Kidney tubule cell (primary cell): ENCODE results near the gene IFNGR2.

Experiments used
- DNase-seq: peaks from one replicate; pipeline ENCODE4 v3.0.0-alpha.2; 2018; ENCODE audit warnings: low spot score

IFNGR2 gene, protein sequence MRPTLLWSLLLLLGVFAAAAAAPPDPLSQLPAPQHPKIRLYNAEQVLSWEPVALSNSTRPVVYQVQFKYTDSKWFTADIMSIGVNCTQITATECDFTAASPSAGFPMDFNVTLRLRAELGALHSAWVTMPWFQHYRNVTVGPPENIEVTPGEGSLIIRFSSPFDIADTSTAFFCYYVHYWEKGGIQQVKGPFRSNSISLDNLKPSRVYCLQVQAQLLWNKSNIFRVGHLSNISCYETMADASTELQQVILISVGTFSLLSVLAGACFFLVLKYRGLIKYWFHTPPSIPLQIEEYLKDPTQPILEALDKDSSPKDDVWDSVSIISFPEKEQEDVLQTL

DNA sequence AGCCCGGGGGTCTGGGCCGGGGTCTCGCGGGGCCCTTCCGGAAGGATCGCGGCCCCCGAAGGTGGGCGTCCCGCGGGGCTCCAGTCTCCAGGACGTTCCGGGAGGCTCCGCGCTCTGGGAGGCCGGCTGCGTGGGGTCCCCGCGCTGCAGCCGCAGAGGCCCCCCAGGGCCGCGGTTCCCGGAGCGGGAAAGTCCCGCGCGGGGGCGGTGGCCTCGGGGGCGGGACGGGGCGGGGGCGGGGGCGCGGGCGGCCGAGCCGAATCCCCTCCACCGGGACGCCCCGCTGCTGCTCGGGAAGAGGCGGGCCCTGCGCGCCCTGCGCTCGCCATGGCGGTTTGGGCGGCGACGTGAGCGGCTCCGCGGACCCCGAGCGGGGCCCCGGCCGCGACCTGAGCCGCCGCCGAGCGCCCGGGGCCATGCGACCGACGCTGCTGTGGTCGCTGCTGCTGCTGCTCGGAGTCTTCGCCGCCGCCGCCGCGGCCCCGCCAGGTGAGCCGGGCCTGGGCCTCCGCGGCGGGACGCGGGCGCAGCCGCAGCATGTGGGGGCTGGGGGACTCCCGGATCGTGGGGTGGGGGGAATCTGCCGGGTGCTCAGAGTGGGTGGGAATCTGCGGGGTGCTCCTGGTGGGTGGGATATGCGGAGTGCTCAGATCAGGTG is at the start of gene IFNGR2:
TSS of gene IFNGR2 (plus strand) at position 286 of the 658 bp plus-strand sequence. CDS start at position 417, 131 bp downstream.
- peak; percentile 60 for DNase-seq

DNA sequence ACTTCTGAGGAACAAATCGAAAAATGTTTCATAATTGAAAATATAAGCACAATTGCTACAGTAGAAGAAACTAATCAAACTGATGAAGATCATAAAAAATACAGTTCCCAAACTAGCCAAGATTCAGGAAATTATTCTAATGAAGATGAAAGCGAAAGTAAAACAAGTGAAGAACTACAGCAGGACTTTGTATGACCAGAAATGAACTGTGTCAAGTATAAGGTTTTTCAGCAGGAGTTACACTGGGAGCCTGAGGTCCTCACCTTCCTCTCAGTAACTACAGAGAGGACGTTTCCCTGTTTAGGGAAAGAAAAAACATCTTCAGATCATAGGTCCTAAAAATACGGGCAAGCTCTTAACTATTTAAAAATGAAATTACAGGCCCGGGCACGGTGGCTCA is 47.9 kb upstream of the IFNGR2 start:
- DNase-seq = no peak

DNA sequence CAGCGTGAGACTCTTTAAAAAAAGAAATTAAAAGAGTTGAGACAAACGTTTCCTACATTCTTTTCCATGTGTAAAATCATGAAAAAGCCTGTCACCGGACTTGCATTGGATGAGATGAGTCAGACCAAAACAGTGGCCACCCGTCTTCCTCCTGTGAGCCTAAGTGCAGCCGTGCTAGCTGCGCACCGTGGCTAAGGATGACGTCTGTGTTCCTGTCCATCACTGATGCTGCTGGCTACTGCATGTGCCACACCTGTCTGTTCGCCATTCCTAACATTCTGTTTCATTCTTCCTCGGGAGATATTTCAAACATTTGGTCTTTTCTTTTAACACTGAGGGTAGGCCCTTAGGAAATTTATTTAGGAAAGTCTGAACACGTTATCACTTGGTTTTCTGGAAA is 47.2 kb upstream of the IFNGR2 start:
- DNase-seq = no peak

DNA sequence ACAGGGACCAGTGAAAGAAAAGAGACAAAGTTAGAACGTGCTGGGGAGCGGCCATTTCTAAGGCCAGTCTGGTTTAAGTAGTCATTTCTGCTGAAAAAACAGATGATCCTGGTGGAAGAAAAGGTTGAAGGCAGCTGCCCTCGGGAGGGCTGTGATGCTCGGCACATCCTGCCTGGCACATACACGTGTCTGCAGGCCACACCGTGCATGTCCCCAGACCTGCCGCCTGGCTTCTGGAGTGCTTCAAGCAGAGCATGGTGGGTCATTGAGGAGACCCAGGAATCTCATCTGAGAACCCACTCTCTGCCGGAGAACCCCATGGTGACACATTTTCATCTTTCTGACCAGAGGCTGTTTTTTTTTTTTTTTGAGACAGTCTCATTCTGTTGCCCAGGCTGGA is 46.0 kb upstream of the IFNGR2 start:
- DNase-seq = no peak

DNA sequence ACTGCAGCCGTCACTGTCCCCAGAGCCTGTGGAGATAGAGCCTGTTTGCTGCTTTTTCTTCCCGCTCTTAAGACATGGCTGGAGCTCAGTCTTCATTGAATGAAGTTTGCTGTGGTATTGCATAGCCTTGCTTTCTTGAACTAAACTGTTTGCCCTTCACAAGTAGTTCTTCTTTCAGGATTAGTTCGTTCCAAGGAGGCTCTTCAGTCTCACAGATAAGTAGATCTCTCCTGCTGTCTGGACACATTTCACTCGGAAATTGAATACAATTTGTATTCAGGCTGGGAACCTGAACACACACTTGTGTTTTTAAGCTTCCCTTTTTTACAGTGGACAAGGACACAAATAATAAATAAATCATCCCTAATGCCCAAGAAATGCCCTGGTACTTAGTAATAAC is 43.8 kb upstream of the IFNGR2 start:
- DNase-seq = no peak

DNA sequence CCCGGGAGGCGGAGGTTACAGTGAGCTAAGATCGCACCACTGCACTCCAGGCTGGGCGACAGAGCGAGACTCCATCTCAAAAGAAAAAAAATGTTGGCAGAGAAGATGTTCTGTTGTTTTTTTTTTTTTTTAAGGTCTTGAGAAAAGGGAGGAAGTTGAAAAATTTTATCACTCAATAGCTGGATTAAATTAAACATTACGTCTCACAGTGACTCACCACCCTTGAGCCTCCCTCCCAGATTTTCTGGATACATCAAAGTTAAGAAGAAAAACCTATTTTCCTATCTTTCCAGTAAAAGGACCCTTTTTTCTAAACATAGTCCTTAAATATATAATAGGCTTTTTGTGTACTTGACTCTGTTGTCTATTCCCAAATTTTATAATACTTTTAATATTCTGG is 42.9 kb upstream of the IFNGR2 start:
- no peak for DNase-seq

DNA sequence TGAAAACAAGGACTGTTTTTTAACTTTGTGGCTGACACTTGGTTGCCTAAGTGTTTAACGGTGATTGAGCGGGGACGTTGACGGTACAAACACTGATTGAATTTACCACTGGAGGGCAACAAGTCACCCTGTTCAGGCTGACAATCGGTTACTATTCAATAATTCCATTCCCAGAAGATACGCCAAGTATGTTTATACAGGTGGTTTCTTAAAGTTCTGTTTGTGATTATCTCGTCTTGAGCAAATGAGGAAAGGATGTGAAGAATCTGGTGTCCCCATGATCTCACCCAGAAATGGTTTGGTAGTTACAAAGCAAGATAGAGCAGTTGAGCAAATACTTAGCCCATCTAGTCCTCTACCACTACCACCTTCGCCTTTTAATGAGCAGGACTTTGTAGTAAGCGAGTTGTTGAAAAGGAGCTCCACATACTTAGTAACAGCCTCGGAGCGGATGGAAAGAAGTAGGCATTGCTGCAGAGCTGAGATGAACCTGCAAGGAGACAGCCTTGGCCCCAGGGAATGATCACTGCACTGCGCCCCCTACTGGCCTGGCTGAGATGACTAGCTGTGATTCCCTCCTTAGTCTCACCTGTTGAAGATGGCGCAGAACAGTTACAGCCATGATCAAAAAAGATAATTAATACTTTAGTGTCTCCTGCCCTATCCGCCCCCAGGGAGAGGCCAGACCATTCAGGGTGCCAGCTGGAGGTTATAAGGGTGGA is 42.2 kb upstream of the IFNGR2 start:
- DNase-seq = peak; percentile 76

DNA sequence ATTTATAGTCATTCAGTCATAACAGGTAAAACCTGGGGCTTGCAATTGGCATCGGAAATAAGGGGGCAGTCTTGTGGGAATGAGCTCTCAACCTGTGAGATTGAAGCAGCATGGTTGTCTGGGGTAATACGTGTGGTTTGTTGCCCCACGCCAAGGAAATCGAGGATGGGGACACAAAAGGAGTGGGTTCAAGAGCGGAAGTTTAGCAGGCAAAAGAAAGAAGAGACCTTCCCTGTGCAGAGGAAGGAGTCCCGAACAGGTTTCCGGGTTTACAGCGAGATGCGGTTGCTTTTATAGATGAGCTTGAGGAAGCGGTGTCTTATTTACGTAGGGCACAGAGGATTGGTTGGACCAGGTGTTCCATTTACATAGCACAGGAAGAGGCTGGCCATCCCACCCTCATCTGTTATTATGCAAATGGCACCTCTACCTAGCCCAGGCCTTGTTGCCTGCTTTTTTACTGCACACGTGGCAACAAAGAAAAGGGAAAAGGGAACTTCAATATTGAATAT is 41.1 kb upstream of the IFNGR2 start:
- DNase-seq = peak; percentile 55

DNA sequence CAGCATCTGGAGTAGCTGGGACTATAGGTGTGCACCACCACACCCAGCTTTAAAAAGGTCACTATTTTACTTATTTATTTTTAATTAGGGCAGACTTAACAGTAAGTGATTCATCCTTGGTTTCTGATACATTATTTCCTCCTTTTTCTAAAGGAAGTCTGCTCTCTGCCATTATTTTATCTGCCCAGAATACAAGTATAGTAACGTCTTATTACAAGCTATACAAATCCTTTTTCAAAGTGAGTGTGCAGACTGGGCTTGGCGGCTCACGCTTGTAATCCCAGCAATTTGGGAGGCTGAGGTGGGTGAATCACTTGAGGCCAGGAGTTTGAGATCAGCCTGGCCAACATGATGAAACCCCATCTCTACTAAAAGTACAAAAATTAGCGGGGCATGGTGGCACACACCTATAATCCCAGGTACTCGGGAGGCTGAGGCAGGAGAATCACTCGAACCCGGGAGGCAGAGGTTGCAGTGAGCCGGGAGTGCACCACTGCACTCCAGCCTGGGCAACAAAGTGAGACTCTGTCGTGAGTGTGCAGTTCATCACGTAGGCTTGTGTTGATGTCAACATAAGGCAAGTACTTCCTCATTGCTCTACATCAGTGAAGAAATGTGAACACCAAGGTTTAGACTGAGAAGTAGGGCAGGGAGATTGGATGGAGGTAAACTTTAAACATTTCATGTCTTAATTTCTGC is 39.2 kb upstream of the IFNGR2 start:
- DNase-seq = peak; percentile 39

DNA sequence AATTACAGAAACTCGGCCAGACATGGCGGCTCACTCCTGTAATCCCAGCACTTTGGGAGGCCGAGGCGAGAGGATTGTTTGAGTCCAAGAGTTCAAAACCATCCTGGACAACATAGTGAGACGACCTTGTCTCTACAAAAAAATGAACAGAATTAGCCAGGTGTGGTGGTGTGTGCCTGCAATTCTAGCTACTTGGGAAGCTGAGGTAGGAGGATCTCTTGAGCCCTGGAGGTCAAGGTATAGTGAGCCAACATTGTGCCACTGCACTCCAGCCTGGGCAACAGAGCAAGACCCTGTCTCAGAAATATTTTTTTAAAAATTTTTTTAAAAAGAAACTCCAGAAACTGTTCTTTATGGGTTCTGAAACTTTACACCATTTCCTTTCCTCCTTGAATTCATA is 38.4 kb upstream of the IFNGR2 start:
- DNase-seq = no peak

DNA sequence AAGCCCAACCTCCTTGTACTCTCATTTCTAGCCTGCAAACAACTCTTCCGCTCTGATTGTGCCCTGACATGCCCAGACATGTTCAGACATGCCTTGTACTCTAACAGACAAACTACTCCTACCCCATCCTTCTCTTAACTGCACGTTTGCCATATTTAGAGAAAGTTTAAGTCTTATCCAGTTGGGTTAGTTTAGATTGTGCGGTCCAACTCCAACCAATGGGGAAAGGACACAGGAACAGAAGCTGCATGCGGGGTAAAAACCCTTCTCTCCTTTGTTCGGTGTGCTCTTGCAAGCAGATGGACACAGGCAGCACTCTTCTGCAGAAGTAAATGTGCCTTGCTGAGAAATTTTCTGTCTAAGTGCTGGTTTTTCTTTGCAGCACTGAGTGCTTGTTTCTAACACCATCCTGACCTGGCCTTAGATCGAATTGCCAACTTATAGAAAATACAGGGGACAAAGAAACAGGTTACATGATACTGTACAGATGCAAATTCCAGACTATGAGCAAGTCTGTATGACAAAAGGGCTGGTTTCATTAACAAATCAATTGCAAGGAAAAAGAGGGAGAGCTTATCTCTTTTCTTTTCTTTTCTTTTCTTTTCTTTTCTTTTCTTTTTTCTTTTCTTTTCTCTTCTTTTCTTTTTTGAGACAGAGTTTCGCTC is 35.8 kb upstream of the IFNGR2 start:
- DNase-seq = no peak

DNA sequence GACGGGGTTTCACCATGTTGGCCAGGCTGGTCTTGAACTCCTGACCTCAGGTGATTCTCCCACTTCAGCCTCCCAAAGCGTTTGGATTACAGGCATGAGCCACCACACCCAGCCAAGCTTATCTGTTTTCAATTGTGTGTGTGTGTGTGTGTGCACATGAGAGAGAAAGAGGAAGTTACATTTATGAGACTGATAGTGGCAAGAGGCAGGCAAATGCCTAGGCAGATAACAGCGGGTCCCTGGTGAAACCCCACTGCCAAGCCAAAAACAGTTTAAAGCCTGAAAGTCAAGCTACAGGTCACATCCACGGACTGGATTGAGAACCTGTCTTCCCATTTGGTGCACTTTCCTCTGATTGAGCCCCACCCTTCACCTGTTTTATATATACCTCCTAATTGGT is 35.1 kb upstream of the IFNGR2 start:
- no peak for DNase-seq

DNA sequence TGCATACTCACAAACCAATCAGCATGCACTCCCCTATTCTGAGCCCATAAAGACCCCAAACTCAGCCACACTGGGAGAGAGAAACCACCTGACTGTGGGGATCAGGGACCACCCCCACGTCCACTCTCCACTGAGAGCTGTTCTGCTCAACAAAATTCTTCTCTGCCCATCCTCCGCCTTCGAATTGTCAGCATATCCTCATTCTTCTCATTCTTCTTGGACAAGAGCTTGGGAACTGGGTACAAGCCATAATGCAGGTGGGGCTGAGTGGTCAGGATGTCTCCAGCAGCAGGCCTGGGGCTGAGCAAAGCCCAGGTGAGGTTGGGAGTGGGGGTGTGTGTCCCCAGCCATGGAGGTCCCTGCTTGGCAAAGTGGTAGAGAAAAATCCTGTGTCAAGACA is 34.6 kb upstream of the IFNGR2 start:
- DNase-seq = no peak

DNA sequence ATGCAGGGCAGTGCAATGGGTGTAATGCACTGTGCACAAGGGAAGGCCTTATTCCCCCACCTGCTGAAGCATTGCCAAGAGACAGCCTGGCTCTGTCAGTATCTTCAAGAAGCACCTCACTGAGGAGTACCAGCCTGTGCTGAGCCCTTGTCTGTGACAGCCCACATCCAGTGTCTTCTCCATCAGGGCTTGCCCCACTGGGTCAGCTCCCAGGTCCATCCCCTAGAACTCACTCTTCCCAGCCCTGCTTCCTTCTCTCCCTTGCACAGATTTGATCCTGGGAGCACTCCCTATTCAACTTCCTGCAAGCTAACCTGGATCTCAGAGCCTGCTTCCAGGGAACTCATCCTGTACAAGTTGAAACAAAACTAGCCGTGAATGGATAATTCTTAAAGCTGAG is 33.6 kb upstream of the IFNGR2 start:
- DNase-seq = no peak

DNA sequence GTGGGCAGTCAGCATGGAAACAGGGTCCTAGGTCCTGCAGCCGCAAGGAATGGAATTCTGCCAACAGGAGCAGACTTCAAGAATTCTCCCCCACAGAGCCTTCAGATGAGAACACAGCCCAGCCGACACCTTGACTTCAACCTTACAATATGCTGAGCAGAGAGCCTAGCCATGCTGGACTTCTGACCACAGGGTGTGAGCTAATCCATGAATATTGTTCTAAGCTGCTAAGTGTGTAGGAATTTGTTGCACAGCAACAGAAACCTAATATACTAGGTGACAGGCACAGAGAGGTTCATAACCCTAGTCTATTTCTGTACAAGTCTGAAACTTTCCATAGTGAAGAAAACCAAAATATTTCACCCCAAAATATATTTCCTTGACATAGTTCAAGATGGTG is 32.9 kb upstream of the IFNGR2 start:
- no peak for DNase-seq

DNA sequence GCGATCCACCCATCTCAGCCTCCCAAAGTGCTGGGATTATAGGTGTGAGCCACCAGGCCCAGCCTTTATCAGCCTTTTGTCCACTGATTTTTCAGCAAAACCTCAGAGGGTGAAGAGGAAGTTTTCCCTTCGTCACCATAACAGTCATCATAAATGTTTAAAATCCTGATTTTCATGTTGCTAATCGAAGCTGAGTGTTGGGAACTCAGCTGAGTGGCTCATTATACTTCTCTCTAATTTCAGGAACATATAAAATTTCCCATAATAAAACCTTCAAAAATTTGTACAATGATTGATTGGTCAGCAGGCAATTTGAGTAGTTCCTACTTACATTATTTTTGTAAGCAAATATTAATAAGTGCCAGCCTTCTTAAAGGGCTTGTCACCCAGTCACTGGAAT is 31.8 kb upstream of the IFNGR2 start:
- DNase-seq = no peak

DNA sequence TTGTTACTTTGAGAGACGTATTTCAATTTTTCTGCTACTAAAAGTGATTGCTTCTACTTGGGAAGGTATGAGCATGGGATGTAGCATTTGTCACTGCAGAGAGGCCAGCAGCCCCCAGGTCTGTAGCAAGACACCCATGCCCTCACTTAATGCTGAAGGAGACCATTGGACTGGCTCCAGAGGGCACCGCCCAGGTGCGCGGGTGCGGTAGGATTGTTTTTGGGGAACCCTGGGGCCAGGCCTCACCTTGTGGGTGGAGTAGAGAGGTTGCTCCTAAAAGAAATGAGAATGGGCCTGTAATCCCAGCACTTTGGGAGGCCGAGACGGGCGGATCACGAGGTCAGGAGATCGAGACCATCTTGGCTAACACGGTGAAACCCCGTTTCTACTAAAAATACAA is 30.6 kb upstream of the IFNGR2 start:
- no peak for DNase-seq

DNA sequence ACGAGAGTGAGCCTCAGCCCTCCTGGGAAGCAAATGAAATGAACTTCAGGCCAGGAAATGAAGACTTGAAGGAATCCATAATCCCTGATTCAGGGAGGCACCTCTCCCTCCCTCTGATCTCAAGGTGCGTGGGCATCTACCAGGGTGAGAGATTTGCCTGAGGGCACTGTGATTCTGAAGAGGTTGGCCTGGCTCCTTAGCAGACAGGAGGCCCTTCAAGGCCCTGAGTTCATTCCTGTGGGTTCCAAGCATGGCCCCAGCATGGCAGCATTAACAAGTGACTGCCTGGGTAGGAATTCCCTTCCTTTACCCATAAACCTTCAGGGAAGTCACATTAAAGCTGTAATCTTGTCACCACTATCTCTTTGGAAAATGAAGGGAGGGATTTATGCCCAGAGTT is 29.8 kb upstream of the IFNGR2 start:
- DNase-seq = peak; percentile 51

DNA sequence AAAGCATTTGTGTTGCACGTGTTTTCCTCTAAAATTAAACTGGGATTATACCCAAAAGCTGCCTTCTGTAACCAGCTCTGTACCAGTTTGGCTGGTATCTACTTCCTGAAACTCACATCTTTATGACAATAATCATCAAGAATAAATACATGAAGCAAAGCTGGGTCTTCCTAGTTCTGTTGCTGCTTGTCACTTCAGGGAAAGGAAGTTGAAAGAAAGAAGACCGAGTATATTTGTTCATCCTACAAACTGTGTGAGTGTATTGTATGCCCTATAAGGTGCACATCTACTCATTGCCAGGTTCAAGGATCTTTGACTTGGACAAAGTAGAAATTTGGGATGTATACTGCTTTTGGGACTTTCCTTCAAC is 29.1 kb upstream of the IFNGR2 start:
- DNase-seq = no peak

DNA sequence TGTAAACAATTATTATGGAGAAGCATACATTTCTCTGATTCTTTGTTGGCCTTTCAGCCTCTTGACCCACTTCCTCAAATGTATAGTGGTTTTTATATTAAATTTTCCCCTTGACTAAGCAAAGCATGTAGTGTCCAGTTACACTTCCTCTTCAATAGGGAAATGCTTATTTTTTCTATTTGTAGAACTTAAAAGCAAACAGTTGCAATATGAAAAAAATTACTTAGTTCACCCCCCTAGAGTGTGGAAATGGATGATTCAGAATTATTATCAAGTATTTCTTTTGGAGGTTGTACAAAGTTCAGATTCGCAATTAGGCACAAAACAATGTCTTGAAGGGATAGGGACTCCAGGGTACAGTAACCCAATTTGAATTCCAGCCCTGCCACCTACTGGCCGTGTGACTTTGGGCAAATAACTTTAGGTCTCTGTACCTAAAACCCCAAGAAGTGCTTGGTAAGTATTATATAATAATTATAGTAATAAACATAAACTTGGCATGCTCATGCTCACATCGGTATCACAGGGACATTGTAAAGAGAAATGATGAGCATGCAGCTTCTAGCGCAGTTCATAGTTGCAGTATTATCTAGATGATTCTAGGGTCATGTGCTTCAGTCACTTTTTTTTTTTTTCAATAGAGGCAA is 28.6 kb upstream of the IFNGR2 start:
- peak; percentile 57 for DNase-seq

DNA sequence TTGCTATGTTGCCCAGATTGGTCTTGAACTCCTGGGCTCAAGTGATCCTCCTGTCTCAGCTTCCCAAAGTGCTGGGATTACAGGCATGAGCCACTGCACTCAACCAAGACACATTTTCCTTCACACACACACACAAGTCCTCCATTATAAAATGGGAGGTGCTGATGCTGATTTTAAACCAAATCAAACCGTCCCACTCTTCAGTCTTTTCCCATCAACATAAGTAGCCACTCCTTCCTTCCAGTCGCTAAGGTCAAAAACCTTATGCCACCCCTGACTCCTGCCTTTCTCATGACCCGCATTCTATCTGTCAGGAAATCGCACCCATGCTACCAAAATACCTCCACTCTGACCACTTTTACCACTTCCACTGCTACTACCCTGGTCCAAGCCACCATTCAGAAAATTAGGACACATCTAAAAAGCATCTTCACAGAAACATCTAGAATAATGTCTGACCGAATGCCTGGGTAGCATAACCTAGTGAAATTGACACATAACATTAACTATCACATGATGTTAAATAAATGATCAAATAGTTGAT is 28.0 kb upstream of the IFNGR2 start:
- DNase-seq = no peak
